Stimulated activated CD4-positive, alpha-beta T cell treated with anti-CD3 and anti-CD28 coated beads, TNF-alpha, amount 100 ng/mL, for 48 hours (primary cell): Measurements from ENCODE around the gene OSBPL9.
A peak's percentile ranks its signal among the peaks of the same experiment; 100 is the strongest.

ENCODE experiments used
- DNase-seq, 3 donors: peaks; one replicate each; pipeline ENCODE4 v3.0.0-alpha.2; 2020; ENCODE audit warnings: low read depth in 3 of 3

OSBPL9 gene, protein sequence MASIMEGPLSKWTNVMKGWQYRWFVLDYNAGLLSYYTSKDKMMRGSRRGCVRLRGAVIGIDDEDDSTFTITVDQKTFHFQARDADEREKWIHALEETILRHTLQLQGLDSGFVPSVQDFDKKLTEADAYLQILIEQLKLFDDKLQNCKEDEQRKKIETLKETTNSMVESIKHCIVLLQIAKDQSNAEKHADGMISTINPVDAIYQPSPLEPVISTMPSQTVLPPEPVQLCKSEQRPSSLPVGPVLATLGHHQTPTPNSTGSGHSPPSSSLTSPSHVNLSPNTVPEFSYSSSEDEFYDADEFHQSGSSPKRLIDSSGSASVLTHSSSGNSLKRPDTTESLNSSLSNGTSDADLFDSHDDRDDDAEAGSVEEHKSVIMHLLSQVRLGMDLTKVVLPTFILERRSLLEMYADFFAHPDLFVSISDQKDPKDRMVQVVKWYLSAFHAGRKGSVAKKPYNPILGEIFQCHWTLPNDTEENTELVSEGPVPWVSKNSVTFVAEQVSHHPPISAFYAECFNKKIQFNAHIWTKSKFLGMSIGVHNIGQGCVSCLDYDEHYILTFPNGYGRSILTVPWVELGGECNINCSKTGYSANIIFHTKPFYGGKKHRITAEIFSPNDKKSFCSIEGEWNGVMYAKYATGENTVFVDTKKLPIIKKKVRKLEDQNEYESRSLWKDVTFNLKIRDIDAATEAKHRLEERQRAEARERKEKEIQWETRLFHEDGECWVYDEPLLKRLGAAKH

DNA sequence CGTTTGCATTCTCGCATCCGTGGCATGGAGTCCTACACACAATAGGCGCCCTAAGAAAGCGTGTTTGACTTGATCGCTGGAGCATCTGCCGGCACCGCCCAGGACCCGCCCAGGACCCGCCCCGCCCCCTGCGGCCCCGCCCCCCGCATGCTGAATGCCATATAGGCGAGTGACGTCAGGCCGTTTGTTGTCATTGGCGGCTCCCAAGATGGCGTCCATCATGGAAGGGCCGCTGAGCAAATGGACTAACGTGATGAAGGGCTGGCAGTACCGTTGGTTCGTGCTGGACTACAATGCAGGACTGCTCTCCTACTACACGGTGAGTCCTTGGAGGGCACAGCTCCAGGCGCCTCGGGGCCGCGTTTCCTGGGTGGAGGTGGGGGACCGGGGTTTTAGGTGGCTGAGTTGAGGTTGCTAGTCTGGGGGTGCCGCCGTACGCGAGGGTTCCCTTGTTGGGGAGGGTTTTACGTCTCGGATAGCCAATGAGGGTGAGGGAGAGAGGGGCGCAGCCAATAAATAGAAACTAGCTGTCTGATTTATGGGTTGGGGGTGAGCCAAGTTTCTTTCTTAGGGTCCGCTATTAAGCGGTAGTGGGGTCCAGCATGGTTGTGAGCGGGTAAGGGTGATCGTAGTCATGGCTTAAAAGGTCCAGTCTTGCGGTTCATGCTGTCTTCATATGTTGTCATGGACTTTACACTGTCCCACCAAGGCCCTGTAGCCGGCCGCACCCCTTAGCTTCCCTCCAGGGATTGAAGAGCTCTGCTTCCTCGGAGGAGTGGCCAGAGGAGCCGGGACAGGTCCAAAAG lies at the start of gene OSBPL9:
OSBPL9 (plus strand) TSS at position 190 of the 806 bp plus-strand sequence; CDS start at position 209, 19 bp downstream.
- peak; percentile 78 to 90 (median 80) for DNase-seq

DNA sequence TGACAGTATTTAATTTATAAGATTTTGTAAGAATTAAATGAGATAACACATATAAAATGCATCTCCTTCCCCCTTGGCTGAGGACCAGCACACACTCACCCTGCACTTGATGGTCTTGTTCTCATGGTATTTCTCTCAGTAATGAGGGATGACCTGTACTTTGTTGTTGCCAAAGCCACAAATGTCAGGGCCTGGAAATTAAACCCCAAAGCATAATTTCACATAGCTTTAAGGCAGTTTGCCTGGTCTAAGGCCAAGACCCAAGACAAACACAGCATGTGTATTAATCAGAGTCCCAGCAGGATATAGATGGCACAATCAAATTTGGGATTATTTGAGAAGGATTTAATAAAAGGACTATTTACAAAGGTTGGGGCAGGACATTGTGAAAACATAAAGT lies 49.2 kb upstream of the OSBPL9 start:
- no peak for DNase-seq

DNA sequence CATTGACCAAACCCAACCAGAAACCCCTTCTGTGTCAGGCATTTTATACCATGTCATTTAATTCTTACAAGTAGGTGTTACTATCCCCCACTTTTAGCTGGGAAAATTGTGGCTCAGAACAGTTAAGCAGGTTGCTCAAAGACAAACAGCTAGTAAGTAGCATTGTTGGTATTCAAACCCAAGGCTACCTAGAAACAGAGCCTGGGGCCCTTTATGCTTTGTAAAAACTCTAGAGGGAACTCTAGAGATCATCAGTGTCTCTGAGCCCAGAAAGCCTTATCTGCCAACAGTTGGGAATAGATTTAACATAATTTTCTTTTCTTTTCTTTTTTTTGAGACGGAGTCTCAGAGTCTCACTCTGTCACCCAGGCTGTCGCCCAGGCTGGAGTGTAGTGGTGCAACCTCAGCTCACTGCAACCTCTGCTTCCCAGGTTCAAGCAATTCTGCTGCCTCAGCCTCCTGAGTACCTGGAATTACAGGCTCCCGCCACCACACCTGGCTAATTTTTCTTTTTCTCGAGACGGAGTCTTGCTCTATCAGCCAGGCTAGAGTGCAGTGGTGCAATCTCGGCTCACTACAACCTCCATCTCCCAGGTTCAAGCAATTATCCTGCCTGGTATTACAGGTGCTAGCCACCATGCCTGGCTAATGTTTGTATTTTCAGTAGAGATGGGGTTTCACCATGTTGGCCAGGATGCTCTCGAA lies 48.5 kb upstream of the OSBPL9 start:
- no peak for DNase-seq

DNA sequence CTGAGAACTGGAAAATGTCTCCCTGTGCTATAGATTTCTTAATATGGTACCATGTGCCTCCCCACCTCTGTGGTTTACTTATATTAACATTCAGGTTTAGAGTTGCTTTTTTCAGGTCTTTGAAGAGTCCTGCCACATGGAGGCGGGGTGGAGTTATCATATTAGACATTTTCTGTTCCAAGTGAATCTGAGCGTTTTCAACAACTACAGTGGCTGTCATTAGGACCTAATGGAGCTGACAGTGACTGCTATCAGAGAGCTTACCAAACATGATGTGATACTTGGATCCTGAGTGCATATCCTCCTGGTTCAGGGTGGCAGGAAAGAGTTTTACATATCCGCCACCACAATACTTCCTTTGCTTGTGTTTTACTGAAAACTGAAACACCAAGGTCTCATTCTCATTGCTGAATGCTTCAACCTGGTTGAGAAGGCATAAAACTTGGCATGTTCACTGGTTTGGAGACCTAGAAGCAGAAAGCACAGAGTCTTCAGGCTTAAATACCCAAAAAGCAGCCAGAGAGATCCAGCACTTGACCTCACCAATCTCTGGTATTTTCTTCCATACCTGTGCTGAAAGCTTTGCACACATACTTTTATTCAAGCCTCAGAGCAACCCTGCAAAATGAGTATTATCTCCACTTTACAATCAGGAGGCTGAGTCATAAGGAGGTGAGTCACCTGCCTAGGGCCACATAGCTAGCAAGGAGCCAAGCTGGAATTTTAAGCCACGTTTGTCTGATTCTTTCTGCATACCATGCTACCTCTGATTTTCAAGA lies 47.4 kb upstream of the OSBPL9 start:
- peak in 1 of 3 donors; percentile 46 for DNase-seq

DNA sequence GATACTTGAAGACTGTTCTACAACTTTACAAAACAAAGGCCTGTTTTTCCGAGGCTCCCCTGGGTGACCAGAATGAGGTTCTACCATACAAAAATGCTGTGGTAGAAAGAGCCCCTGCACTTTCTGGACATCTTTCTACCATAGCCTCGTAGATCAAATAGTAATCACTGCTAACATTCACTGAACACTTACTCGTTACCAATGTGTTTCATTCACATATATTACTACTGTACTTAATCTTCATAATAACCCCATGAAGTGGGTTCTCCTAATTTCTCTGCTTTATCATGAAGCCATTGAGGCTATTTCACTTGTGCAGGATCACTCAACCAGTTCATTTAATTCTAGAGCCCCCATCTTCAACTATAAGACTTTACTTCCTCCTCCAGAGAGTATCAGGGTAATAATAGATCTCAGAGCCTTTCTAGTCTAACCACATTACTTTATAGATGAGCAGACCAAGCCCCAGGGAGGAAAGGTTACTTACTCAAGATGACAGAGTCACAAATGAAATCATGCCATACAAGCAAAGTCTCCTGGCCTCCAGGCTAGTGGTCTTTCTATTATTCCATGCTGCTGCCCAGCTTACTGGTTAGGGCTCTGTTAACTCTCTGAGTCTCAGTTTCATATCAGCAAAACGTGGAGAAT lies 46.7 kb upstream of the OSBPL9 start:
- DNase-seq: no peak

DNA sequence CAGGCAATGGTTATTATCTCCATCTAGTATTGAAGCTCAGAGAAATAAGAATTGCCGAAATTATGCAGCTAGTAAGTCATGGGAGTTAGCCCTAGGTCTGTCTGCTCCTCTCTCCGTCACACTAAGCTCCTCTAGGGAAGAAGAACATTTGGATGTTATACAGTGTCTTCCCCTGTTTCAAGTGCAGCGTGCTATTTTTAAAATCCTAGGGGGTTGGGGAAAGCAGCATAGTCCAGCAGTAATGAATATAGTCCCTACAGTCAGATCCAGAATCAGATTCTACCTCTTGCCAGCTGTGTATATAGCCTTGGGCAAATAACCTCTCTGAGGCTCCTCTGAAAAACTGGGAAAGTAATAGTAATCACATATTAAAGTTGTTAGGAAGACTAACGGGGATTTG lies 44.5 kb upstream of the OSBPL9 start:
- DNase-seq: no peak

DNA sequence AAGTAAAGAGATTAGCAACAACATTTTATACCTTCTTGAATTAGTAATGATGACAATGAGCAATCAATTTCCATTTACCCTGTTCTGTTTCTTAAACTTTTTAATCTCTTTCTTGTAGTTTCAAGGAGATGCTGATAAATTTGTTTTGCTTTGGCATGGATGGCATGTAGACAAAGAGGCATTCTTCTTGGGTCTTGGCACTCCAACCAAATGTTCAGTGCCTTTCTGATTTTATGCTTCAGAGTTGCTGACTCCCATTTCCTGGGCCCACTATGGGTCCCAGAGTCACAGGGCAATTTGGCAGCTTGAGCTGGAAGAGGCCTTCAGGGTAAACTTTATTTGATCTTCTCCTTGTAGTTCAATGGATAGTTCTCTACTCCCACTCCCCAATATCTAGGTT lies 42.1 kb upstream of the OSBPL9 start:
- DNase-seq: no peak

DNA sequence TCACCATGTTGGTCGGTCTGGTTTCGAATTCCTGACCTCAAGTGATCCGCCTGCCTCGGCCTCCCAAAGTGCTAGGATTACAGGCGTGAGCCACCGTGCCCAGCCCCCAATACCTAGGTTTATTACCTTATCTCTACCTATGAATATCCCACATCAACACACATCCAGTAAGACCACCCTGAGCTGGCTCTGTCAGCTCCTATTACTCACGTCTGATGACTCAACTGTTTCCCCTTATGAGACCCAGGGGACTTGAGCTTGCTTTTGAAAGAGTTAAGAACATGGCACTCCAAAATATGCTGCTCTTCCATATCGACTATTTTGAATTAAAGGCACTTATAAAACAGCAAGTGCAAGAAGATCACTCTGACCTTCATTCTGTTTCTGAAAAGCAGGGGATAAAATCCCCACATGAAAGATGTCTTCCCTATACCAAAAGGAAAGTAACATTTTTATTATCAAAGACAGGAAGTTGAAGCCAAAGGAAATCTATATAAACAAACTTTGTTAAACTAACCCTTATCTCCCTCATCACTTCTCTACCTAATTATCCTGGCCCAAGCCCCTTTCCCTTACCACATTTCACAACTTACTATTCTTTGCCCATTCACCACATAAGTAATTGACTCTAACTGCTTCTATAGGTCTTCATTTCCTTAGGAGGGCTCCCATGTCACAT lies 41.3 kb upstream of the OSBPL9 start:
- DNase-seq: no peak

DNA sequence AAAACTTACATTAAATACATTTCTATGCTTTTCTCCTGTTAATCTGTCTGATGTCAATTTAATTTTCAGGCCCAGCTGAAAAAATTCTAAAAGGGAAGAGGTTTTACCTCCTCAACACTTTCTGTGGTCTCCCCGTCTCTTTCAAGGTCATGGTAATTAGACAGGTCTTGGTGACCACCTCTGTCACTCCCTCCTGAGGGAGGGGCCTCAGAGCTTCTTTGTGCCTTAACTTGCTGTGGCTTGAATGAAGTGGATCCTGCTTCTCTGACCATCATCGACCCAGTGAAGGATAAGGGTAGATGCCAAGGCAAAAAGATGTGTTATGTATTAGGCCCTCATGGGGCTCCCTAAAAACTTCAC lies 40.8 kb upstream of the OSBPL9 start:
- no peak for DNase-seq

DNA sequence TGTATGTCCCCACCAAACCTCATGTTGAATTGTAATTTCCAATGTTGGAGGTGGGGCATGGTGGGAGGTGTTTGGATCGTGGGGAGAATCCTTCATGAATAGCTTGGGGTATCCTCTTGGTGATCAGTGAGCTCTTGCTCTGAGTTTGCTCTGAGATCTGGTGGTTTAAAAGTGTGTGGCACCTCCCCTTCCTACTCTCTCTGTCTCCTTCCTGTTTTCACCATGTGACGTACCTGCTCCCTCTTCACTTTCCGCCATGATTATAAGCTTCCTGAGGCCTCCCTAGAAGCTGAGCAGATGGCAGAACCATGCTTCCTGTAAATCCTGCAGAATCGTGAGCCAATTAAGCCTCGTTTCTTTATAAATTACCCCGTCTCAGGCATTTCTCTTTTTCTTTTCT lies 40.0 kb upstream of the OSBPL9 start:
- no peak for DNase-seq

DNA sequence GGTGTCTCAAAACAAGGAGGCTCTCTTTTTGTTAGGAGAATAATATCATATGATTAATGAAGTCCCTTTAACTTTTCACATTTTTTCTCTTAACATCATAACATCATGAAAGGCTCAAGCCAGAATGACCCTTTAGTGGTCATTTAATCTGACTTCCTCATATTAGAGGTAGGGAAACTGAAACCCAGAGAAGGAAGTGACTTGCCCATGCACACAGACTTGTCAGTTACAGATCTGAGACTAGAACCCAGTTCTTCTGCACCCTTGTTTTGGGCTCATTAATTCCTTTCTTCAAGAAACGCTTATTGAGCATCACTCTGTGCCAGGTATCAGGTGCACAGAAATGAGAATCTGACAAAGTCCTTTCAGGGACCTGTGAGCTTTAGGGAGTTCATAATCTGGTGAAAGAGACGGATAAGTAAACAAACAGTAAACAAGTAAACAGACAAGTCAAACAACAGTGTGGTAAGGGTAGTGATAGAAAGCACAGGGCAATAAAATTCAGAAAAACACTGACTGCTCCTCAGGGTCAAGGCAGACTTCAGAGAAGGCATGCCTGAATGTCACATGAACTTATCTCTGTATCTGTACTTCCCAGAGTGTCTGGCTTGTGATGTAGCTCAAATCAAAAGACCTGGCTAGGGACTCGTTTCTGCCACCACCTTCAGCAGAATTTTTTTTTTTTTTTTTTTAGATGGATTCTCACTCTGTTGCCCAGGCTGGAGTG lies 38.3 kb upstream of the OSBPL9 start:
- DNase-seq: no peak

DNA sequence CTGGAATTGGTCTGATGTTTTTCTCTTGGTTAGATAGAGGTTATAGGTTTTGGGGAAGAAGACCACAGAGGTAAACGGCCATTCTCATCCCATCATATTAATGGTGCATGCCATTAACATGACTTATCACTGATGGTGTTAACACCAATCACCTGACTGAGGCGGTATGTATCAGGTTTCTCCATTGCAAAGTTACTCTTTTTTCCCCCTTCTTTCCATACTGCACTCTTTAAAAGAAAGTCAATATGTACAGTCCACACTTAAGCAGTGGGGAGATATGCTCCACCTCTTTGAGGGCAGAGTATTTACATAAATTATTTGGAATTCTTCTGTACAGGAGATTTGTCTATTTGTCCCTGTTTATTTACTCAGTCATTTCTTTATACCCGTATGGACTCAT lies 35.7 kb upstream of the OSBPL9 start:
- no peak for DNase-seq

DNA sequence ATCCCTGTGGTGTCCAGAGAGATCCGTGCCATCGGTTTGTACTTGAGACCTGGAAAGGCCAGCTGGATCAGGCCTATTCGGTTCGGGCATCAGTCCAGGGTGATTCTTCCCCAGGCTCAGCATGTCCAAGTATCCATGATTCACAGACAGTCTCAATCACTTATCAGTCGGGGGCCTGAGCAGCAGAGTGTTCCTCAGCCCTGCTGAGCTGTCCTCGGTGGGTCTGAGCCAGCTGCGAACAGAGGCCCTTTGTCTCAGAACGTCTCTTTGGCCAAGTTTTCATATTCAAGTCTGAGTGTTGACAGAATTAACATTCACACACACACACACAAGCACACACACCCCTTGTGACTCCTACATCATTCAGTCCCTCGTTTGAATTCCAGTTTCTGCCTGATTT lies 33.4 kb upstream of the OSBPL9 start:
- DNase-seq: no peak

DNA sequence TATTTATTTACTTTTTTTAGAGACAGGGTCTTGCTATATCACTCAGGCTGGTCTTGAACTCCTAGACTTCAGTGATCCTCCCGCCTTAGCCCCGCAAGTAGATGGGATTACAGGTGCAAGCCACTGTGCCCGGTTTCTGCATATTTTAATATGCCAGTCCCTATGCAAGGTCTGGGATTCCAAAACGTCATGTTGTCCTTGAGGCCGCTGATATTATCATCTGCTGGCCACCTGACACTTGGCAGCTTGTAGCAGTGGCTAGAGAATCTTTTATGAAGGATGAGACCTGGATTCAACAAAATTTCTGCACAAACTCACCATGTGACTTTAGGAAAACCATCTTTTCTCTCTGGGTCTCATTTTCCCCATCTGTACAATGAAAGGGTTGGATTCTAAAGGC lies 32.9 kb upstream of the OSBPL9 start:
- no peak for DNase-seq

DNA sequence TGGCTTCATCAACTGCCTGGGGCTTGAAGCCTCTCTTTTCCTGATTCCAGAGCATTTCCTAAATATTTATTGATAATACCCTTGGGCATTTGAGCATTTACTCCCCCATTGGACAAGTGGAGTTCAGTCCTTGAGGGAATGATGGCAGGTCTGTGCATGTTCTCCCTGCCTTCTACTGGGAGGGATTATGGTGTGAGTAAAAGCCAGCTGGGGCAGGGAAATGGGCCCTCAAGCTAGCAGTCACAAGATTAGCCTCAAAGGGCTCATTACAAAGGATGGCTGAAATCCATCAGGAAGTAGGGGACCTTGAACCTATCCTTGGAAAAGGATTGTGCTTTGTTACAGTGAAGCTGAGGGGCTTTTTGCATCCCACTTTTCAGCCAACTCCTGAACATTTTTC lies 24.2 kb upstream of the OSBPL9 start:
- DNase-seq: no peak

DNA sequence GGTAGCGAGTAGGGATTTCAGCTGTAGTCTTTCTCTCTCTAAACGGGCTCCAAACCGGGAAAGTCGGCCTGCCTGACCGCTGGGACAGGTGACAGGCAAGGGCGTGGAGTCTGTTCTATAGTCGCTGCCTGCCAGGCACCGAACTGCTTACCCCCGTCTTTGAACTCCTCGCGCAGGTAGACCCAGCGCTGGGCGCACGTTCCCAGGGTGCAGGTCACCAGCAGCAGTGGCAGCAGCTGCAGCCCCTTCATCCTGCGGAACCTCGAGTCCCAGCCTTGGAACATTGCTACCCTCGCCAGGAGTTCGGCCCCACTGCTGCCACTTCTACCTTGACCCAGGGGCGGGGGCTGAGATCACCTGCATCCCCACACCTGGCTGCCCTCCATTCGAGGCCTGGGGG lies 22.2 kb upstream of the OSBPL9 start:
- DNase-seq: no peak

DNA sequence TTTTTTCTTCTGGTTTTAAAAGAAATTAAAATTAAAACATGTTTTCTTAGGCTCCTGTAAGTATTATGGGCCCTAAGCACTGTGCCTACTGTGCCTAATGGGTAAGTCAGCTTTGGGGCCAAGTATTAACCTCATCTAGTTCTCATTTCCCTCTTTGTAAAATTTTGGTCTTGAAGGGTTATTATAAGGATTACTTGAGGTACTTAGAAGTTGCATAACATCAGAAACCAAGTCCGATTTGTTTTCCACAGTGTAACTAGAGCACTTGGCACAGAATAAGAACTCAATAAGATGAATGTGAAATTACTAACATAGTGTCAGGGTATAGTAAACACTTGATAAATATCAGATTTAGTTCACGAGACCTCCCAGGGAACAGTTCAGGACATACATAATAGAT lies 16.4 kb upstream of the OSBPL9 start:
- no peak for DNase-seq

DNA sequence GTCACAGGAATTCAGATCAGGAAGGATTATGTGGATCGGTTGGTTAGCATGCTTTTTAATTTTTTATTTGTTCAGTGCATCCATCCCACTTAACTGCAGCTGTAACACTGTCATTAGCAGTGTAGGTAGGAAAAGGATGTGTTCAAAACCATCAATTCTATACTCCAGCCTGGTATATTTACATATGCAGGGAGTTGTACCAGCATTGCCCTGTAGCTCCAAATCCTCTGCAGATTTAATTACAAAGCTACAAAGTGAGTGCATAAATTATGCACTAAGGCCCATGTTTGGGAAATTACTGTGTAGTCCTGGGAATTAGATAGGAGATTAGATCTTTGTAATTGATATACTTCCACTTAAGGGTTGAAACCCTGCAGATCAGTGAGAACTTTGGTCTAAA lies 15.9 kb upstream of the OSBPL9 start:
- no peak for DNase-seq

DNA sequence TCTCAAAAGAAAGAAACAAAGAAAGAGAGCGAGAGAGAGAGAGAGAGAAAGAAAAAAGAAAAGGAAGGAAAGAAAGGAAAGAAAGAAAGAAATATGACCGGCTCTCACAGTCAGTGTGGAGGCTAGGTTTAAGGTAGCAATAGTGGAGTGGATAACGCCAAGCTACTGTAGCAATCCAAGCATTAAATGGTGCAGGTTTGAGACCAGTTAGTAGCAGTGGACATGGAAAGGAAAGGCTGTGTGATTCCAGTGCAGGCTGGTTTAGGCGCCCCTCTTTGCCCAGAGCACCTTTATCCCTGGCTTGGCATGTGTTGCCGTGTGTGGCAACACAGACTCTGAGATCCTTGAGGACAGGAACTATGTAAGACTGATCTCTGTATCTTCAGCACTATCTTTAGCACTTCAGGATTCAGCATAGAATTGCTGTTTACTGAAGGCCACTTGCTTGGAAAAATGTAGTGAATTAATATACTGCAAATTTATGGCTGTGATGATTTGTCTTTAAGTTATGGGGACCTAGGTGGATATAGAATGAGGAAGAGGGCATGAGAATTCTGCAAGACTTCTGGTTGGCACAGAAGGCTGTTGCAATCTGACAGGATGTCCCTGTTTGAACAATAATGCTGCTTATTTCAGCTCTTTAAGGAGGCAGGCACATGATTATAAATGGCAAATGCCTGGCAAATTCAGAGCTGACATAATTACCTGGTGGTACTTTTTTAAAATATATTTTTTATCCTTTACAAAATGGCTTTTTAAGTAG lies 10.8 kb upstream of the OSBPL9 start:
- DNase-seq: no peak
